IMR-90 (cell line): Measurements from ENCODE around the gene SIT1. TPM values are rescaled to one million over a fixed set of nuclear protein-coding genes. Genes with fewer than 3 reads are reported as not detected.

Experiments used
- ATAC-seq: fragments of 200-7000 bp; cut with Tn5 transposase; 2 replicates; pipeline ENCODE4 v1.9.1; 2020; ENCODE audit warnings: low read depth, mild to moderate bottlenecking, moderate library complexity
- BruUV-seq: library from RNA; stranded (reverse); fragments of 400-500 nt; replicated peaks from 2 replicates; lab custom pipeline; 2021; lab: Mats Ljungman, UMichigan
- CTCF ChIA-PET: fragments of 300-600 bp; formaldehyde crosslinking; extraction: SDS; loops from one replicate; lab custom pipeline; 2021; ENCODE audit warnings: antibody characterized with exemption; lab: Yijun Ruan, JAX
- POLR2A ChIA-PET: fragments of 300-600 bp; sonication (Branson Sonifier 250); formaldehyde crosslinking; loops from one replicate; lab custom pipeline; 2022; ENCODE audit warnings: antibody characterized with exemption; ENCODE audit not compliant: unreplicated experiment; lab: Charles Lee
- DNase-seq: peaks from one replicate; pipeline ENCODE4 v3.0.0; 2013
- H2AFZ ChIP-seq: replicated peaks from 2 replicates; pipeline ENCODE3; 2013; ENCODE audit warnings: low read length, mild to moderate bottlenecking; ENCODE audit not compliant: poor library complexity
- H2AK5ac ChIP-seq: 2 replicates; pipeline ENCODE4 v1.6.1; 2013; ENCODE audit warnings: low read depth, low read length, inconsistent platforms
- H2AK9ac ChIP-seq: replicated peaks from 2 replicates; pipeline ENCODE3; 2013; ENCODE audit warnings: mild to moderate bottlenecking, low read depth, low read length, moderate library complexity; ENCODE audit not compliant: poor library complexity
- H2BK120ac ChIP-seq: 2 replicates; pipeline ENCODE4 v1.6.1; 2013; ENCODE audit warnings: low read depth, low read length, inconsistent platforms
- H2BK15ac ChIP-seq: 3 replicates; pipeline ENCODE4 v1.6.1; 2013; ENCODE audit warnings: low read depth, low read length, inconsistent platforms
- H2BK20ac ChIP-seq: 2 replicates; pipeline ENCODE4 v1.6.1; 2013; ENCODE audit warnings: low read depth, mild to moderate bottlenecking, inconsistent platforms, low read length, moderate library complexity
- H2BK5ac ChIP-seq: 2 replicates; pipeline ENCODE4 v1.6.1; 2013; ENCODE audit warnings: mild to moderate bottlenecking, low read depth, low read length, inconsistent platforms; ENCODE audit not compliant: poor library complexity, severe bottlenecking
- H3K14ac ChIP-seq: replicated peaks from 2 replicates; pipeline ENCODE4 v1.6.1; 2013; ENCODE audit warnings: low read depth, low read length, inconsistent platforms
- H3K18ac ChIP-seq: 2 replicates; pipeline ENCODE4 v1.6.1; 2013; ENCODE audit warnings: low read depth, low read length, control low read depth
- H3K23ac ChIP-seq: 2 replicates; pipeline ENCODE4 v1.6.1; 2013; ENCODE audit warnings: low read depth, low read length, inconsistent platforms
- H3K27ac ChIP-seq: 2 replicates; pipeline ENCODE4 v1.5.1; 2013; ENCODE audit warnings: mild to moderate bottlenecking, control low read depth, low read length; ENCODE audit not compliant: insufficient read depth
- H3K27me3 ChIP-seq: 2 replicates; pipeline ENCODE4 v1.6.1; 2013; ENCODE audit warnings: low read length; ENCODE audit not compliant: control insufficient read depth, insufficient read depth
- H3K36me3 ChIP-seq: 2 replicates; pipeline ENCODE4 v1.6.1; 2013; ENCODE audit warnings: low read length, mixed read lengths; ENCODE audit not compliant: control insufficient read depth, insufficient read depth
- H3K4ac ChIP-seq: 2 replicates; pipeline ENCODE4 v1.6.1; 2013; ENCODE audit warnings: low read depth, low read length, inconsistent platforms
- H3K4me1 ChIP-seq: 2 replicates; pipeline ENCODE4 v1.6.1; 2013; ENCODE audit warnings: low read length, mixed read lengths; ENCODE audit not compliant: control insufficient read depth, insufficient read depth
- H3K4me2 ChIP-seq: 2 replicates; pipeline ENCODE4 v1.6.1; 2013; ENCODE audit warnings: low read depth, mild to moderate bottlenecking, control low read depth, low read length, moderate library complexity
- H3K4me3 ChIP-seq: 2 replicates; pipeline ENCODE4 v1.5.1; 2013; ENCODE audit warnings: low read depth, mild to moderate bottlenecking, control low read depth, low read length, moderate library complexity; ENCODE audit not compliant: insufficient read depth
- H3K56ac ChIP-seq: 2 replicates; pipeline ENCODE4 v1.6.1; 2013; ENCODE audit warnings: low read length, inconsistent platforms; ENCODE audit not compliant: insufficient read depth; ENCODE audit errors: extremely low read depth
- H3K79me1 ChIP-seq, 2 experiments: 2 replicates each; pipeline ENCODE4 v1.6.1; 2013; ENCODE audit warnings: low read length in 2 of 2, inconsistent platforms in 1 of 2, low read depth in 1 of 2
- H3K9ac ChIP-seq: 2 replicates; pipeline ENCODE4 v1.6.1; 2013; ENCODE audit warnings: low read depth, low read length, control low read depth
- H3K9me1 ChIP-seq: 2 replicates; pipeline ENCODE4 v1.6.1; 2013; ENCODE audit warnings: low read length, inconsistent platforms; ENCODE audit not compliant: insufficient read depth
- H3K9me3 ChIP-seq: 2 replicates; pipeline ENCODE4 v1.6.1; 2013; ENCODE audit warnings: low read length; ENCODE audit not compliant: control insufficient read depth, insufficient read depth
- H4K20me1 ChIP-seq: 2 replicates; pipeline ENCODE4 v1.6.1; 2013; ENCODE audit warnings: low read length, inconsistent platforms; ENCODE audit not compliant: insufficient read depth
- H4K5ac ChIP-seq: 2 replicates; pipeline ENCODE4 v1.6.1; 2013; ENCODE audit warnings: mild to moderate bottlenecking, low read depth, low read length, control low read depth
- H4K8ac ChIP-seq, 2 experiments: 2 replicates each; pipeline ENCODE4 v1.6.1; 2013; ENCODE audit warnings: low read depth in 2 of 2, low read length in 2 of 2, control low read depth in 1 of 2, inconsistent platforms in 1 of 2
- H4K91ac ChIP-seq: 2 replicates; pipeline ENCODE4 v1.6.1; 2013; ENCODE audit warnings: low read depth, low read length, inconsistent platforms; ENCODE audit not compliant: insufficient read depth
- CEBPB ChIP-seq: IDR thresholded peaks from 2 replicates; pipeline ENCODE4 v1.6.1; 2012; ENCODE audit warnings: low read depth, low read length, improper control_type of control experiment
- CTCF ChIP-seq: conservative IDR thresholded peaks from 2 replicates; pipeline ENCODE4 v1.5.1; 2012; ENCODE audit warnings: mild to moderate bottlenecking, low read depth, low read length, improper control_type of control experiment
- RAD21 ChIP-seq: IDR thresholded peaks from 2 replicates; pipeline ENCODE4 v1.6.1; 2012; ENCODE audit warnings: low read length, improper control_type of control experiment
- SMC3 ChIP-seq: fragments of 150-350 bp; IDR thresholded peaks from 2 replicates; pipeline ENCODE4 v1.6.1; 2016; ENCODE audit warnings: low read depth, mild to moderate bottlenecking, antibody characterized with exemption, low read length, moderate library complexity
- WGBS, 2 experiments: methylation state at CpG; one replicate each; pipeline versions ENCODE4 v1.1.5 to v1.1.7; 2013; ENCODE audit warnings: missing lambda C conversion rate in 2 of 2; ENCODE audit not compliant: insufficient read length in 1 of 2; ENCODE audit errors: extremely low coverage in 2 of 2; 5-methylcytosine and 5-hydroxymethylcytosine counted together
- dilution Hi-C: fragments of 300-500 bp; cut with HindIII; formaldehyde crosslinking; loops from one replicate; pipeline ENCODE4 v1.14.3; 2018; ENCODE audit warnings: low sequenced_read_pairs; ENCODE audit not compliant: unreplicated experiment
- in situ Hi-C: fragments of 300-500 bp; cut with MboI; formaldehyde crosslinking; loops from 3 replicates; pipeline ENCODE4 v1.14.3; 2019; ENCODE audit warnings: low sequenced_read_pairs, inconsistent platforms, mixed read lengths
- intact Hi-C: fragments of 100-400 bp; cut with micrococcal nuclease; formaldehyde crosslinking; loops from 2 replicates; pipeline ENCODE4 v1.10.0; 2022
- polyA plus RNA-seq, 3 experiments: library from polyadenylated mRNA; depleted of rRNA; stranded (reverse); fragments of >200 nt; gene quantifications; 2 replicates each; pipeline ENCODE4 v1.2.3, GENCODE V29; 2012; ENCODE audit warnings: low replicate concordance in 1 of 3
- total RNA-seq: library from RNA; depleted of rRNA; stranded (reverse); fragments of >200 nt; gene quantifications from 2 replicates; pipeline ENCODE4 v1.2.3, GENCODE V29; 2012

SIT1 gene
- total and polyA plus RNA-seq, 2 of the 4 experiments (the other 2 are of a cell fraction) = not detected

GRCh38 chr9:35660966-35661415 lies 10.3 kb upstream of the SIT1 start:
- Histone ChIP-seq H2BK120ac (peak overlapping the region; percentile 33; the same call in 1 of the 2 replicates), H2BK20ac (peak overlapping the region; percentile 72; the same call in 1 of the 2 replicates), H3K27ac (peak overlapping the region; percentile 57), H3K23ac (peak overlapping the region; percentile 4; the same call in 1 of the 2 replicates), H3K27me3 (no peaks in the 10 kb centered on the region), H4K20me1 (peaks cover 3% of the 10 kb centered on the region; the same call in 1 of the 2 replicates), H4K5ac (peak overlapping the region; percentile 47), H2BK15ac (peak overlapping the region; percentile 93; the same call in 2 of the 3 replicates), H3K9me1 (peaks cover 9% of the 10 kb centered on the region), H3K9me3 (no peaks in the 10 kb centered on the region), H4K8ac (peak overlapping the region; percentile 79 to 82), H2AFZ (peak overlapping the region; percentile 38), H3K56ac (peak overlapping the region; percentile 35; the same call in 1 of the 2 replicates), H3K4ac (peak overlapping the region; percentile 75), H3K36me3 (peaks cover 11% of the 10 kb centered on the region), H3K9ac (no peak overlapping the region; the same call in 1 of the 2 replicates), H2AK9ac (peak overlapping the region; percentile 86), H2AK5ac (peak overlapping the region; percentile 94), H4K91ac (peak overlapping the region; percentile 96), H3K4me2 (no peak overlapping the region), H3K14ac (peak overlapping the region; percentile 8), H3K79me1 (peaks cover 30 to 65% of the 10 kb centered on the region in 2 experiments; a peak in 3 of 4 replicates), H3K4me3 (no peak overlapping the region), H3K4me1 (peaks cover 16% of the 10 kb centered on the region), H2BK5ac (peak overlapping the region; percentile 47), H3K18ac (no peak overlapping the region)
- dilution Hi-C loops (no loop called here), in situ Hi-C loops (no loop called here), intact Hi-C loops (no loop called here)
- no TSS peak for BruUV-seq
- peak; percentile 62 for TF ChIP-seq CTCF
- no peak for TF ChIP-seq CEBPB
- TF ChIP-seq RAD21 = peak; percentile 66
- peak; percentile 34; the same call in 1 of the 2 replicates for TF ChIP-seq SMC3
- CTCF ChIA-PET = interaction anchor here (0.5 to 2.1 kb wide), 16 partner anchors 9 to 221 kb away, joined by 3 to 11 read pairs (median 3); partner anchors contain the start of genes CREB3, TLN1 and TPM2
- ATAC-seq (no peak), DNase-seq (peak; percentile 62)
- POLR2A ChIA-PET = interaction anchor here (0.7 to 2.1 kb wide), 10 partner anchors 15 to 87 kb away, joined by 3 to 14 read pairs (median 6); partner anchors contain the start of genes CREB3 and TLN1
- no CpG with 5 or more reads among the region's 9 CpGs for WGBS, 2 experiments
